SK-N-SH (cell line): Measurements from ENCODE around the gene ELAPOR1. TPM values are rescaled to one million over a fixed set of nuclear protein-coding genes. Genes with fewer than 3 reads are reported as not detected.
A peak's percentile ranks its signal among the peaks of the same experiment; 100 is the strongest.

Source experiments
- CTCF ChIA-PET: fragments of 300-600, 350-600 bp; formaldehyde crosslinking; extraction: SDS; loops from one replicate; lab custom pipeline; 2021; lab: Yijun Ruan, JAX
- POLR2A ChIA-PET: fragments of 350-600 bp; sonication (Branson Sonifier 250); formaldehyde crosslinking; extraction: SDS; loops from one replicate; lab custom pipeline; 2020; ENCODE audit warnings: antibody characterized with exemption, inconsistent platforms; lab: Yijun Ruan, JAX
- DNase-seq: peaks from one replicate; pipeline ENCODE4 v3.0.0; 2012
- H2AFZ ChIP-seq: fragments of 200-600 bp; sonication (generic); 2 replicates; pipeline ENCODE4 v1.8.1; 2016; ENCODE audit warnings: antibody characterized with exemption, mild to moderate bottlenecking, low read depth
- H3F3A ChIP-seq: fragments of 200-600 bp; sonication (generic); replicated peaks from 2 replicates; pipeline ENCODE3; 2016; ENCODE audit warnings: antibody characterized with exemption, mild to moderate bottlenecking; ENCODE audit not compliant: insufficient read depth
- H3K27ac ChIP-seq, 2 experiments: fragments of 200-500 bp in 1 of 2; fragments of 200-600 bp in 1 of 2; sonication (Bioruptor generic) in 1 of 2; sonication (generic), shearing (Covaris generic) in 1 of 2; 2 replicates each; pipeline versions ENCODE4 v1.5.1 to v1.6.1; 2014 to 2016; ENCODE audit warnings: low read depth in 2 of 2, inconsistent platforms in 1 of 2, low read length in 1 of 2, mild to moderate bottlenecking in 1 of 2, mixed read lengths in 1 of 2
- H3K27me3 ChIP-seq: fragments of 200-600 bp; sonication (generic), shearing (Covaris generic); 2 replicates; pipeline ENCODE4 v1.6.1; 2016; ENCODE audit warnings: mixed run types; ENCODE audit not compliant: insufficient read depth
- H3K36me3 ChIP-seq, 2 experiments: fragments of 200-500 bp in 1 of 2; fragments of 200-600 bp in 1 of 2; sonication (Bioruptor generic) in 1 of 2; sonication (generic) in 1 of 2; replicated peaks in 1 of 2; 2 replicates each; pipeline versions ENCODE3 to v1.5.1; 2014 to 2016; ENCODE audit warnings: low read length in 1 of 2, mild to moderate bottlenecking in 1 of 2; ENCODE audit not compliant: insufficient read depth in 2 of 2, control insufficient read depth in 1 of 2
- H3K4me1 ChIP-seq, 2 experiments: fragments of 200-500 bp in 1 of 2; fragments of 200-600 bp in 1 of 2; sonication (Bioruptor generic) in 1 of 2; sonication (generic), shearing (Covaris generic) in 1 of 2; 2 replicates each; pipeline versions ENCODE4 v1.5.1 to v1.6.1; 2014 to 2016; ENCODE audit warnings: low read depth in 1 of 2, low read length in 1 of 2, mixed run types in 1 of 2; ENCODE audit not compliant: insufficient read depth in 2 of 2, control insufficient read depth in 1 of 2
- H3K4me2 ChIP-seq: fragments of 200-600 bp; sonication (generic), shearing (Covaris generic); 2 replicates; pipeline ENCODE4 v1.6.1; 2017; ENCODE audit warnings: mixed run types
- H3K4me3 ChIP-seq, 2 experiments: fragments of 200-500 bp in 1 of 2; fragments of 200-600 bp in 1 of 2; sonication (Bioruptor generic) in 1 of 2; sonication (generic), shearing (Covaris generic) in 1 of 2; 2 replicates each; pipeline versions ENCODE4 v1.5.1 to v1.8.1; 2014 to 2016; ENCODE audit warnings: low read depth in 2 of 2, inconsistent platforms in 1 of 2, low read length in 1 of 2, mild to moderate bottlenecking in 1 of 2, mixed read lengths in 1 of 2, moderate library complexity in 1 of 2
- H3K79me2 ChIP-seq: fragments of 200-600 bp; sonication (generic); 2 replicates; pipeline ENCODE4 v1.8.1; 2017; ENCODE audit warnings: mild to moderate bottlenecking; ENCODE audit not compliant: insufficient read depth
- H3K9ac ChIP-seq: fragments of 200-600 bp; sonication (generic); 2 replicates; pipeline ENCODE4 v1.6.1; 2017; ENCODE audit warnings: mixed run types
- H3K9me2 ChIP-seq: fragments of 200-600 bp; sonication (generic); 2 replicates; pipeline ENCODE4 v1.6.1; 2017; ENCODE audit warnings: mixed run types
- H3K9me3 ChIP-seq: fragments of 200-600 bp; sonication (generic); 2 replicates; pipeline ENCODE4 v1.6.1; 2017; ENCODE audit warnings: mixed run types, mild to moderate bottlenecking, moderate library complexity
- H4K20me1 ChIP-seq: fragments of 200-600 bp; sonication (generic); 2 replicates; pipeline ENCODE4 v1.6.1; 2017; ENCODE audit warnings: mild to moderate bottlenecking, mixed run types; ENCODE audit not compliant: insufficient read depth
- CHD2 ChIP-seq: fragments of 150-350 bp; IDR thresholded peaks from 2 replicates; pipeline ENCODE4 v1.6.1; 2018; ENCODE audit warnings: low read length; ENCODE audit not compliant: partially characterized antibody
- EP300 ChIP-seq, 2 experiments: IDR thresholded peaks; 2 replicates each; pipeline versions ENCODE4 v1.4.0 to v1.6.1; 2012; ENCODE audit warnings: borderline replicate concordance in 1 of 2, low read depth in 1 of 2, low read length in 1 of 2
- FOSL2 ChIP-seq: IDR thresholded peaks from 2 replicates; pipeline ENCODE4 v1.4.0; 2012; ENCODE audit warnings: low read depth, mild to moderate bottlenecking, moderate library complexity, borderline replicate concordance
- GABPA ChIP-seq: IDR thresholded peaks from 2 replicates; pipeline ENCODE4 v1.4.0; 2012; ENCODE audit warnings: low read depth, mild to moderate bottlenecking
- IRF3 ChIP-seq: fragments of 150-350 bp; IDR thresholded peaks from 2 replicates; pipeline ENCODE4 v1.6.1; 2016; ENCODE audit warnings: mild to moderate bottlenecking, low read depth, low read length
- JUND ChIP-seq: IDR thresholded peaks from 2 replicates; pipeline ENCODE4 v1.4.0; 2012
- MEF2A ChIP-seq: IDR thresholded peaks from 2 replicates; pipeline ENCODE4 v1.4.0; 2012; ENCODE audit warnings: low read depth, borderline replicate concordance
- NRF1 ChIP-seq: IDR thresholded peaks from 2 replicates; pipeline ENCODE4 v1.6.1; 2012; ENCODE audit warnings: low read depth, mild to moderate bottlenecking, low read length
- POLR2AphosphoS5 ChIP-seq: IDR thresholded peaks from 2 replicates; pipeline ENCODE4 v1.6.1; 2012; ENCODE audit warnings: low read depth, low read length
- REST ChIP-seq: IDR thresholded peaks from 2 replicates; pipeline ENCODE4 v1.6.1; 2012; ENCODE audit warnings: mild to moderate bottlenecking, low read depth, low read length, moderate library complexity
- SIN3A ChIP-seq: IDR thresholded peaks from 2 replicates; pipeline ENCODE4 v1.6.1; 2012; ENCODE audit warnings: low read depth, mild to moderate bottlenecking, low read length, moderate library complexity, borderline replicate concordance
- TAF1 ChIP-seq: IDR thresholded peaks from 2 replicates; pipeline ENCODE4 v1.6.1; 2012; ENCODE audit warnings: low read depth, mild to moderate bottlenecking, low read length, moderate library complexity, borderline replicate concordance
- TCF12 ChIP-seq: IDR thresholded peaks from 2 replicates; pipeline ENCODE4 v1.4.0; 2012
- TEAD4 ChIP-seq: IDR thresholded peaks from 2 replicates; pipeline ENCODE4 v1.4.0; 2012; ENCODE audit warnings: mild to moderate bottlenecking, borderline replicate concordance; ENCODE audit not compliant: insufficient read depth
- ZBTB33 ChIP-seq: IDR thresholded peaks from 2 replicates; pipeline ENCODE4 v1.4.0; 2012; ENCODE audit warnings: low read depth, borderline replicate concordance
- WGBS: methylation state at CpG from one replicate; pipeline ENCODE4 v1.1.6; 2017; ENCODE audit warnings: low lambda C conversion rate; 5-methylcytosine and 5-hydroxymethylcytosine counted together
- polyA plus RNA-seq, 3 experiments: library from polyadenylated mRNA; depleted of rRNA; stranded (reverse); fragments of >200 nt; gene quantifications; 2 replicates each; pipeline ENCODE4 v1.2.3, GENCODE V29; 2012
- TF ChIP-seq, protein P1 (sequence below): IDR thresholded peaks from 2 replicates; pipeline ENCODE4 v1.4.0; 2012; ENCODE audit warnings: low read depth
- TF ChIP-seq, protein P2 (sequence below): IDR thresholded peaks from 2 replicates; pipeline ENCODE4 v1.4.0; 2012; ENCODE audit warnings: low read depth, borderline replicate concordance

The ELAPOR1 gene
- polyA plus RNA-seq, 1 of the 3 experiments (the other 2 are of a cell fraction) = 1.2 TPM

GRCh38 chr1:109149874-109150601 lies 36.1 kb downstream of the ELAPOR1 start:
- Histone ChIP-seq H3K27ac (no peak overlapping the region), H3K27me3 (no peaks in the 10 kb centered on the region), H3K9ac (no peak overlapping the region), H3F3A (no peaks in the 10 kb centered on the region), H3K4me1 (no peaks in the 10 kb centered on the region), H3K9me3 (no peaks in the 10 kb centered on the region), H3K79me2 (no peaks in the 10 kb centered on the region), H3K9me2 (no peaks in the 10 kb centered on the region), H3K4me3 (no peak overlapping the region), H3K36me3 (no peaks in the 10 kb centered on the region), H4K20me1 (no peaks in the 10 kb centered on the region), H2AFZ (no peak overlapping the region), H3K4me2 (no peak overlapping the region)
- TF ChIP-seq TEAD4 (no peak), IRF3 (no peak), FOSL2 (no peak), ZBTB33 (no peak), TAF1 (no peak), JUND (no peak), MEF2A (no peak), GABPA (no peak)
- TF ChIP-seq, protein P1, sequence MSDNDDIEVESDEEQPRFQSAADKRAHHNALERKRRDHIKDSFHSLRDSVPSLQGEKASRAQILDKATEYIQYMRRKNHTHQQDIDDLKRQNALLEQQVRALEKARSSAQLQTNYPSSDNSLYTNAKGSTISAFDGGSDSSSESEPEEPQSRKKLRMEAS = no peak
- 78% methylated on average over 15 of the region's 17 CpGs for WGBS
- DNase-seq = no peak
- ChIA-PET CTCF (interaction anchor here (1.2 to 1.4 kb wide), 2 partner anchors 13 to 38 kb away, joined by 3 to 5 read pairs; a partner anchor contains a TSS), POLR2A (no interaction called here)

DNA sequence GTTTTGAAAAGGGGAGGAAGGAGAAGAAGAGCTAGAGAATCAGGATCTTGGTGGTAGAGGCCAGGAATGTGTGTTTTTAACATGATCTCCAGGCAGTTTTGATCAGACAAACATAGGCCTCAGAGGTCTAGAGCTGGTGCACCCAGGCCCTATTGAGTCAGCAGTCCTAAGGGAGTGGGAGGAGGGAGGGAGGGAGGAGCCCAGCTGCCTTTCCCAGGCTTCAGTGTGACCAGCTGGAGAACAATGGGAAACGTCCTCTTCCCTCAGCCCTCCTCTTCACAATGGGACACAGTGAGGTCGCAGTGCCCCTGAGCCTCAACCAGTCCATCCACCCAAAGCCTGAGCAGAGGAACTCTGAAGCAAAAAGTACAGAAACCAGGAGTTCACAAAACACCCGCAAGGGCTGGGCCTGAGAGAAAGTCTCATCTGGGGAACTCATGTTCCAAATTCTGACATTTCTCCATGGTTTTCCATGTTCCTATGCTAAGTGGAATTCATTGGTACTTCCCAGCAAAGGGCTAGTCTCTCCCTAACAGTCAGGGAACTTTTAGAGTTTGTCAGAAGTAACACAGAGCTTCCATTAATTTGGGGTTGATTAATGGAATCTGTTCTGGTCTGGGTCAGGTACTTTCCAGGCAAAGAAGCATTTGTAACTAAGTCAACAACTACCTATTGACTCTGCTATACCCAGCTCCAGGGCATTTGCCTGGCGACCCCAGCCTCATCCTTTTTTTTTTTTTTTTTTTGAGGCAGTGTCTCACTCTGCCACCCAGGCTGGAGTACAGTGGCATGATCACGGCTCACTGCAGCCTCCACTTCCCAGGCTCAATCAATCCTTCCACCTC lies 37.5 kb downstream of the ELAPOR1 start:
- peak overlapping the region; percentile 91; the same call in 1 of the 2 replicates for H2AFZ ChIP-seq
- WGBS = 64% methylated on average over 5 of the region's 5 CpGs
- H3F3A ChIP-seq = no peaks in the 10 kb centered on the region
- H3K9me2 ChIP-seq = no peaks in the 10 kb centered on the region
- no peaks in the 10 kb centered on the region for H3K36me3 ChIP-seq
- H3K27ac ChIP-seq = no peak overlapping the region
- H3K4me1 ChIP-seq = no peaks in the 10 kb centered on the region
- H3K27me3 ChIP-seq = no peaks in the 10 kb centered on the region
- no peaks in the 10 kb centered on the region for H3K79me2 ChIP-seq
- H4K20me1 ChIP-seq = no peaks in the 10 kb centered on the region
- no peak overlapping the region for H3K4me3 ChIP-seq
- H3K9me3 ChIP-seq = no peaks in the 10 kb centered on the region
- no peak overlapping the region for H3K4me2 ChIP-seq
- CTCF ChIA-PET = interaction anchor here (1.2 kb wide), 1 partner anchor 12 kb away, joined by 3 read pairs; no protein-coding TSS in a partner anchor
- POLR2A ChIA-PET = no interaction called here
- no peak for DNase-seq
- no peak overlapping the region for H3K9ac ChIP-seq
- no peak for TF ChIP-seq NRF1
- TF ChIP-seq POLR2AphosphoS5 = no peak
- no peak for TF ChIP-seq EP300 (IDR thresholded peaks at IDR 0.05; ENCODE audit: borderline replicate concordance in 1 of 2, low read depth in 1 of 2, low read length in 1 of 2)
- no peak for TF ChIP-seq TAF1
- TF ChIP-seq TCF12 = no peak
- TF ChIP-seq CHD2 = no peak
- TF ChIP-seq, protein P2, sequence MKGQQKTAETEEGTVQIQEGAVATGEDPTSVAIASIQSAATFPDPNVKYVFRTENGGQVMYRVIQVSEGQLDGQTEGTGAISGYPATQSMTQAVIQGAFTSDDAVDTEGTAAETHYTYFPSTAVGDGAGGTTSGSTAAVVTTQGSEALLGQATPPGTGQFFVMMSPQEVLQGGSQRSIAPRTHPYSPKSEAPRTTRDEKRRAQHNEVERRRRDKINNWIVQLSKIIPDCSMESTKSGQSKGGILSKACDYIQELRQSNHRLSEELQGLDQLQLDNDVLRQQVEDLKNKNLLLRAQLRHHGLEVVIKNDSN = no peak
- TF ChIP-seq REST = no peak
- TF ChIP-seq SIN3A = no peak
- TF ChIP-seq MEF2A = no peak
